Lower leg skin (tissue), 4 donors: ENCODE measurements around the gene ARHGEF10L. TPM values are rescaled to one million over a fixed set of nuclear protein-coding genes. Genes with fewer than 3 reads are reported as not detected.

Source experiments
- DNase-seq, 2 donors: peaks; one replicate each; pipeline ENCODE4 v3.0.0-alpha.2; 2019; ENCODE audit warnings: low spot score in 2 of 2
- H3K4me3 ChIP-seq: fragments of 200-600 bp; sonication (generic); 2 replicates; pipeline ENCODE4 v1.5.1; 2017; ENCODE audit warnings: mild to moderate bottlenecking, low read depth; ENCODE audit not compliant: poor library complexity, severe bottlenecking
- POLR2A ChIP-seq, 2 donors: fragments of 450-650 bp; IDR thresholded peaks; one replicate each; pipeline ENCODE4 v1.6.1; 2016 to 2017; ENCODE audit warnings: antibody characterized with exemption in 2 of 2, mild to moderate bottlenecking in 1 of 2, moderate library complexity in 1 of 2
- WGBS, 2 donors: methylation state at CpG; one replicate each; pipeline ENCODE4 v1.1.5; 2018; 5-methylcytosine and 5-hydroxymethylcytosine counted together
- intact Hi-C: fragments of 100-400 bp; cut with DNase I; formaldehyde crosslinking; loops from one replicate; pipeline ENCODE4 v1.15.0; 2023; ENCODE audit warnings: low total_unique reads
- total RNA-seq, 4 donors: library from RNA; depleted of rRNA; stranded (reverse); fragments of >200 nt; gene quantifications; one replicate each; pipeline ENCODE4 v1.1.0, GENCODE V29; 2016
- TF ChIP-seq, protein P1 (sequence below), 3 donors: fragments of 450-650 bp; IDR thresholded peaks; one replicate each; pipeline ENCODE4 v1.5.1; 2016; ENCODE audit warnings: antibody characterized with exemption in 3 of 3, mild to moderate bottlenecking in 3 of 3, moderate library complexity in 2 of 3

The ARHGEF10L gene
- total RNA-seq, 4 donors from 2014 or later: 95.1 to 125 (median 114) TPM

DNA sequence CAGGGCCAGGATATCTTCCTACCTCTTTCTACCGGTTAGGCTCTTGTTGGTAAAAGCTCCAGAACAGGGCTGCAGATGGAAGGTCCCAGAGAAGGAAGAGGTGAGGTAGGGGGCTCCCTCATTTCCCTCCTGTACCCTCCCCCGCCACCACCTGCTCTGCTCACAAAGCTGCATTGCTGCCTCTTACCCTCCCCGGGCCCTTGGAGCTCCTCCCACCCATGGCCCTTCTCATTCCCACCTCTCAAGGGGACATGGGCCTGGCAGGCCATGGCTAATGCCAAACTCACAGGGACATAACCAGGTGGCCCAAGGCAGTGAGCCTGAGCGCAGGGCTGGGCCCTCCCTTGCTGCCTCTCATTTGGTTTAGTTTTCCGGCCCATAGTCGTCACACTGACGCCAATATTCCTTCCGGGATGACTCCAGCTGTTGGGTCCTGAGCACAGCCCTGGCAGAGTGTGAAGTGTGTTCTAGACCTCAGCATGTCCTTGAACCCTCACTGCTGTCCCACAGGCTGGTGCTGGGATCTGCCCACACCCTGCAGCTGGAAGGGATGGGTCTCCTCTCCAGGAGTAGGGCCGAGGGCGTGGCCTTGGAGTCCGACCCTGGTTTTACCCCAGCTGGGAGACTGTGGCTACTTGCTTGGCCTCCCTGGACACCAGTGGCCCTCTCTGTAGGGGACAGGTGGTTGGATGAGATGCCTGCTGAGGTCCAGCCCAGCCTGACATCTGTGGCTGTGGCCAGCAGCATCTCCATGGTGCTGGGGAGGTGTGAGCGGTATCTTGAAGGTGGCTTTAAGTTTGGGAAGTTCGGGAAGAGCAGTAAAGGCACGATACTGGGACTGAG, 104.6 kb downstream of the ARHGEF10L start:
- TF ChIP-seq POLR2A (IDR thresholded peaks at IDR 0.05): no peak
- TF ChIP-seq, protein P1, sequence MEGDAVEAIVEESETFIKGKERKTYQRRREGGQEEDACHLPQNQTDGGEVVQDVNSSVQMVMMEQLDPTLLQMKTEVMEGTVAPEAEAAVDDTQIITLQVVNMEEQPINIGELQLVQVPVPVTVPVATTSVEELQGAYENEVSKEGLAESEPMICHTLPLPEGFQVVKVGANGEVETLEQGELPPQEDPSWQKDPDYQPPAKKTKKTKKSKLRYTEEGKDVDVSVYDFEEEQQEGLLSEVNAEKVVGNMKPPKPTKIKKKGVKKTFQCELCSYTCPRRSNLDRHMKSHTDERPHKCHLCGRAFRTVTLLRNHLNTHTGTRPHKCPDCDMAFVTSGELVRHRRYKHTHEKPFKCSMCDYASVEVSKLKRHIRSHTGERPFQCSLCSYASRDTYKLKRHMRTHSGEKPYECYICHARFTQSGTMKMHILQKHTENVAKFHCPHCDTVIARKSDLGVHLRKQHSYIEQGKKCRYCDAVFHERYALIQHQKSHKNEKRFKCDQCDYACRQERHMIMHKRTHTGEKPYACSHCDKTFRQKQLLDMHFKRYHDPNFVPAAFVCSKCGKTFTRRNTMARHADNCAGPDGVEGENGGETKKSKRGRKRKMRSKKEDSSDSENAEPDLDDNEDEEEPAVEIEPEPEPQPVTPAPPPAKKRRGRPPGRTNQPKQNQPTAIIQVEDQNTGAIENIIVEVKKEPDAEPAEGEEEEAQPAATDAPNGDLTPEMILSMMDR (IDR thresholded peaks at IDR 0.05): no peak
- DNase-seq: no peak
- intact Hi-C loops: no loop called here
- 88 to 90% methylated on average over 10 to 14 of the region's 14 CpGs for WGBS, 2 donors
- no peak overlapping the region for H3K4me3 ChIP-seq

DNA sequence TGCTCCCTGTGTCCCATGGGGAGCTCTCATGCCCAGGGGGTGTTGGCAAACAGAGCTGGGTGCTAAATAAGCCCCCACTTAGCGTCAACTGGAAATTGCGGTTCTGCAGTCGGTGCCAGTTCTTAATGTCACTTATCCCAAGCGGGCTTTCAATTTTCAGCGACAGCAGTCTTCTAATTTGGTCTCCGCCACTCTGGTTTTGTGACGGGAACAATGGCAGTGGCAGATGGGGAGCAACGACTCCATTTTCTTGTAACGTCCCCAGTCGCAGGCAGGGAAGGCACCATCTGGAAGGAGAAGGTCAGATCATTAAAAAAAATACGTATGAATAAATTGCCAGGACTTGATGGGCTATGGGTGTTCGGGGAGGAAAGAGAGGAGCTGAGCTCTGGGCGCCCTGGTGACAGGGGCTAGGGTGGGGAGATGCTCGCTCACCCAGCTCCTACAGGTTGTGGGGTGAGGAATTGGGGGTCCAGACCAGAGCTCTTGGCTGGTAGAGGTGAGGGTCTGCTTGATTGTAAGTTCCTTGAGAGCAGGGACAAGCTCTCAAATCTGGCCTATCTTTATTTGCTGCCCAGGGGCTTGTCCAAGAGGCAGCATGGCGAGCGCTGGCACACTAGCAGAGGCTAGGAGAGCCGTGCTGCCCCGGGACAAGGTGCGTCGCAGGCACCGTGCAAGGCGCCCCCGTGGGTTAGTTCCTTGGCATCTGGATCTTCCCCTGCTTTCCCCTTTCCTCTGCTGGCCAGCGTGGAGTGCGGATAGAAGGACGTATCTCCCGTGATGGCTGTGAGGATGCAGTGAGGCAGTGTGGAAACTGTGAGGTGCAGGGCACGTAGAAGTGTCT, 105.8 kb downstream of the ARHGEF10L start:
- H3K4me3 ChIP-seq: no peak overlapping the region
- intact Hi-C loops: no loop called here
- 89 to 92% methylated on average over 28 of the region's 28 CpGs for WGBS, 2 donors
- no peak for DNase-seq
- TF ChIP-seq, protein P1 (IDR thresholded peaks at IDR 0.05): no peak

DNA sequence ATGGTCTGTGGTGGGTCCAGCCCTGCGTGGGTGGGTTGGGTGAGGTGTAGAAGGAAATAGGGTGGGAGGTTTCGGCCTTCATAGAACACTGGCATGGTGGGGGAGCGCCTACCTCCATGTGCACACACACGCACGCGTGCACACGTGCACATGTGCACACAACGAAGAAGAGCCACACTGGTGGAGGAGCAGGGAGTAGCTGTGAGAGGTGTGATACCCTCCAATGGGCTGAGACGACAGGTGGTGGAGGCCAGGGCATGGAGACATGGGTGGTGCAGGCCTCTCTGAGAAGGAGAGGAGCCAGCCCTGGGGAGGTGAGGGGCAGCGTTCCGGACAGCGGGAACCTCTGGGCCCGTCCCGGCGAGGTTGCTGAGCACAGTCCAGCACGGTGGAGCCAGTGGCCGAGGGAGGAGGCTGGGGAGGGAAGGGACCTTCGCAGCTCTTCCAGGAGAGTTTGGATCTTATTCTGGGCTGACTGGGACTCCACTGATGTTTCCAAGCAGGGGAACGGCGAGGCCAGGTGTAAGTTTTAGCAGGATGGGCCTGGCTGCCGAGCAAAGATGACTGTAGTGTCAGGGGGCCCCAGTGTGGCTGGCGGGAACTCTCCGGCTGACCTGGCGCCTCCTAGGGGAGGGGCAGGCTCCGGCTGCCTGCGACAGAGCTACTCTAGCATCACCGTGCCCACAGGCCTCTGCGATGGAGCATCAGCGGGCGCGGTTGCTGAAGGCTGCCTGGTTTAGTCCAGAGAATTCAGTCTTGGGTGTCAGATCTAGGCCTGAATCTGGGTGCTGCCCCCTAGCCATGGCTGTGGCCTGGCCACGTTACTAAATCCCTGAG, 107.2 kb downstream of the ARHGEF10L start:
- intact Hi-C loops: no loop called here
- H3K4me3 ChIP-seq: no peak overlapping the region
- DNase-seq: no peak
- WGBS, 2 donors: 86 to 87% methylated on average over 29 to 32 of the region's 32 CpGs
- TF ChIP-seq POLR2A (IDR thresholded peaks at IDR 0.05): no peak
- TF ChIP-seq, protein P1 (IDR thresholded peaks at IDR 0.05): no peak

DNA sequence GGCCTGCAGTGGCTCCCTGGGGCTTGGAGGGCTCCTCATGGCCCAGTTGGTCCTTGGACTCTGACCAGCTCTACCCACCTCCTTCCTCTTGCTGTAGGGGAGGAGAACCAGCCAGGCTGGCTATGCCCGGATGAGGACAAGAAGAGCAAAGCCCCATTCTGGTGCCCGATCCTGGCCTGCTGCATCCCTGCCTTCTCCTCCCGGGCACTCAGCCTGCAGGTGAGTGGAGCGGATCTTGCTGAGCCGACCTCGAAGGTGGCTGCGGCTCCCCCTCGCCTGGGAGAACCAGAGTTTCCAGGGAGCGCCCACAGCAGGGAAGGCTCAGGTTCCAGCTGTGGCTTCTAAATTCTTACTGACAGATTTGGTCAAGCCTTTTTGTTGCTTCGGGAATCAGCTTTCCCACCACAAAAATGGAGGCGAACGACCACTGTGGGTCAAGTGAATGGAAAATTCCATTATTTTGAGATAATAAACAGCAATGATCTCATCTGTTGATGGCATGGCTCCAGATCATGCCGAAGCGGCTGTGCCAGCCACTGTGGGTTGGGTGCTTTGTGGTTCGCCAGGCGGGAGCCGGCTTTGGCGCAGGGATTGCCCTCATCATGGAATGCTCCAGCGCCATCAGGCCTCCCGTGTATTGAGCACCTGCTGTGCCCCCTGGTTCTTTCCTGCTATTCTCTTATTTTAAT, 109.1 kb downstream of the ARHGEF10L start:
- no peak for DNase-seq
- no peak for TF ChIP-seq POLR2A (IDR thresholded peaks at IDR 0.05)
- TF ChIP-seq, protein P1 (IDR thresholded peaks at IDR 0.05): no peak
- 46 to 51% methylated on average over 20 of the region's 20 CpGs for WGBS, 2 donors
- intact Hi-C loops: no loop called here
- no peak overlapping the region for H3K4me3 ChIP-seq
